Measurements from ENCODE around the gene FLRT1.

- TF ChIP-seq, protein P1, sequence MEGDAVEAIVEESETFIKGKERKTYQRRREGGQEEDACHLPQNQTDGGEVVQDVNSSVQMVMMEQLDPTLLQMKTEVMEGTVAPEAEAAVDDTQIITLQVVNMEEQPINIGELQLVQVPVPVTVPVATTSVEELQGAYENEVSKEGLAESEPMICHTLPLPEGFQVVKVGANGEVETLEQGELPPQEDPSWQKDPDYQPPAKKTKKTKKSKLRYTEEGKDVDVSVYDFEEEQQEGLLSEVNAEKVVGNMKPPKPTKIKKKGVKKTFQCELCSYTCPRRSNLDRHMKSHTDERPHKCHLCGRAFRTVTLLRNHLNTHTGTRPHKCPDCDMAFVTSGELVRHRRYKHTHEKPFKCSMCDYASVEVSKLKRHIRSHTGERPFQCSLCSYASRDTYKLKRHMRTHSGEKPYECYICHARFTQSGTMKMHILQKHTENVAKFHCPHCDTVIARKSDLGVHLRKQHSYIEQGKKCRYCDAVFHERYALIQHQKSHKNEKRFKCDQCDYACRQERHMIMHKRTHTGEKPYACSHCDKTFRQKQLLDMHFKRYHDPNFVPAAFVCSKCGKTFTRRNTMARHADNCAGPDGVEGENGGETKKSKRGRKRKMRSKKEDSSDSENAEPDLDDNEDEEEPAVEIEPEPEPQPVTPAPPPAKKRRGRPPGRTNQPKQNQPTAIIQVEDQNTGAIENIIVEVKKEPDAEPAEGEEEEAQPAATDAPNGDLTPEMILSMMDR (IDR thresholded peaks at IDR 0.05; ENCODE audit: insufficient read depth, low read length, poor library complexity, severe bottlenecking): no peak
- no peak for TF ChIP-seq EZH2phosphoT487 (conservative IDR thresholded peaks at IDR 0.05; ENCODE audit: low read length)
Observed at GRCh38 chr11:64010783-64011182, 24.9 kb upstream of the FLRT1 start.

Measured in SU-DHL-6 (cell line).